Natural killer cell (primary cell): ENCODE results near the gene NAT9. TPM values are rescaled to one million over a fixed set of nuclear protein-coding genes. Genes with fewer than 3 reads are reported as not detected.

Experiments
- ATAC-seq, 3 donors: fragments of 150-1000 bp in 2 of 3; fragments of 200-7000 bp in 1 of 3; cut with Tn5 transposase; 1 replicate in 1 of 3; 2 replicates in 2 of 3; pipeline ENCODE4 v1.10.0; 2021; ENCODE audit warnings: mild to moderate bottlenecking in 2 of 3, moderate library complexity in 2 of 3
- DNase-seq, 2 donors: peaks; one replicate each; pipeline versions ENCODE4 v3.0.0 to v3.0.0-alpha.2; 2013 to 2021; ENCODE audit warnings: mixed read lengths in 1 of 2
- H3K27ac ChIP-seq: one replicate; pipeline ENCODE4 v1.5.1; 2013; ENCODE audit warnings: mild to moderate bottlenecking, low read length
- H3K27me3 ChIP-seq: one replicate; pipeline ENCODE4 v1.6.1; 2013; ENCODE audit warnings: low read length; ENCODE audit not compliant: control insufficient read depth, insufficient read depth
- H3K36me3 ChIP-seq: one replicate; pipeline ENCODE4 v1.6.1; 2013; ENCODE audit warnings: low read length; ENCODE audit not compliant: control insufficient read depth, insufficient read depth
- H3K4me1 ChIP-seq: one replicate; pipeline ENCODE4 v1.6.1; 2013; ENCODE audit warnings: low read length; ENCODE audit not compliant: control insufficient read depth, insufficient read depth
- H3K4me3 ChIP-seq: one replicate; pipeline ENCODE4 v1.5.1; 2013; ENCODE audit warnings: low read length
- H3K9me3 ChIP-seq: one replicate; pipeline ENCODE4 v1.6.1; 2013; ENCODE audit warnings: low read length; ENCODE audit not compliant: control insufficient read depth, insufficient read depth
- H3K27ac Mint-ChIP-seq, 2 donors: one replicate each; pipeline ENCODE4 v1.8.0; 2022; ENCODE audit warnings: mild to moderate bottlenecking in 2 of 2, mixed read lengths in 2 of 2, moderate library complexity in 1 of 2
- H3K27me3 Mint-ChIP-seq, 2 donors: one replicate each; pipeline ENCODE4 v1.8.0; 2022; ENCODE audit warnings: low read depth in 2 of 2, mixed read lengths in 2 of 2
- H3K36me3 Mint-ChIP-seq: one replicate; pipeline ENCODE4 v1.8.0; 2022; ENCODE audit warnings: mixed read lengths
- H3K4me1 Mint-ChIP-seq, 2 donors: one replicate each; pipeline ENCODE4 v1.8.0; 2022; ENCODE audit warnings: mixed read lengths in 2 of 2
- H3K4me3 Mint-ChIP-seq: one replicate; pipeline ENCODE4 v1.8.0; 2022; ENCODE audit warnings: mild to moderate bottlenecking, moderate library complexity, mixed read lengths
- H3K9me3 Mint-ChIP-seq, 2 donors: one replicate each; pipeline ENCODE4 v1.8.0; 2022; ENCODE audit warnings: mixed read lengths in 2 of 2
- CTCF ChIP-seq: fragments of 200-600 bp; IDR thresholded peaks from one replicate; pipeline ENCODE4 v1.8.0; 2022; ENCODE audit warnings: antibody characterized with exemption
- WGBS: methylation state at CpG from one replicate; pipeline ENCODE4 v1.1.7; 2013; ENCODE audit warnings: missing lambda C conversion rate; ENCODE audit not compliant: insufficient coverage; 5-methylcytosine and 5-hydroxymethylcytosine counted together
- intact Hi-C: fragments of 100-400 bp; cut with micrococcal nuclease; formaldehyde crosslinking; loops from one replicate; pipeline ENCODE4 v1.14.2; 2022
- total RNA-seq, 4 donors: library from RNA; stranded (reverse); fragments of 120-200 nt in 1 of 4; gene quantifications; one replicate each; pipeline versions ENCODE4 v1.2.3 to v1.2.4, GENCODE V29; 2013 to 2022

Gene NAT9
- total RNA-seq, 3 donors from 2014 or later (not counting 1 experiment from before 2014, with no cell fraction given), result 20.0 to 27.2 (median 24.8) TPM

DNA sequence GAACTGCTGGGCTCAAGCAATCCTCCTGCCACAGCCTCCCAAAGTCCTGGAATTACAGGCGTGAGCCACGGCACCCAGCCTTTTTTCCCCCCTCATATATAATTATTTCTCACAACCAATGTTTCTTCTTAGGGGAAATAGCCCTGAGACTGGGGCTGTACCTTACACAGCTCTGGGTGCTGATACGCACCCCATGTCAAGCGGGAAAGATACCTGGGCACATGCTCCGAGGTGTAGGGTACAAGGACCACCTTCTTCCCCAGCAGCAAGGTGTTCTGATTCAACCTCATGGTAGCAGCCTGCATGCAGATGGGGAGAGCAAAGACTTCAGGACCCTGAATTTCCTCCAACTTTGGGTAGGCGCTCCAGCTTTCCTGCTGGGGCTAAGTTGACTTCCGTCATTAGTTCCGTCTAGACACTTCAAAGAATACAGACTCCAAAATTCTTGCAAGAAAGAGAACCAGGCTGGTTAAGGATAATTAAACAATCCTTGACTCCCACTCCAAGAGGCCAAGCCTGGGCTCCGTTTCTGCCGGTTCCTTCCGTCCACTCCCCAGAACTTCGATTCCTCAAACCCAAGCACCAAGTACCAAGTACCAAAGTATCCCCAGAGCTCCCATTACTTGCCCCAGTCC is 619 bp downstream of the NAT9 start:
- intact Hi-C loops, result no loop called here
- Histone ChIP-seq H3K4me3 (peak overlapping the region; percentile 73), H3K9me3 (no peaks in the 10 kb centered on the region), H3K27me3 (no peaks in the 10 kb centered on the region), H3K36me3 (peaks cover 29% of the 10 kb centered on the region), H3K4me1 (peaks cover 53% of the 10 kb centered on the region), H3K27ac (peak overlapping the region; percentile 50)
- WGBS, result 41% methylated on average over 12 of the region's 12 CpGs
- TF ChIP-seq CTCF, result no peak
- Mint-ChIP-seq H3K4me3 (peak overlapping the region; percentile 99), H3K4me1 (peaks cover 46 to 54% of the 10 kb centered on the region in 2 donors), H3K27me3 (no peaks in the 10 kb centered on the region), H3K36me3 (no peaks in the 10 kb centered on the region), H3K27ac (peak overlapping the region; percentile 90 to 92), H3K9me3 (no peaks in the 10 kb centered on the region)
- DNase-seq, result peak in 1 of 2 donors; percentile 43
- ATAC-seq, result no peak

GRCh38 chr17:74773871-74774286 is 2.3 kb downstream of the NAT9 start:
- Histone ChIP-seq H3K27ac (no peak overlapping the region), H3K4me1 (peaks cover 49% of the 10 kb centered on the region)
- WGBS, result 88% methylated on average over 6 of the region's 6 CpGs

GRCh38 chr17:74773414-74773813 is 2.7 kb downstream of the NAT9 start:
- TF ChIP-seq CTCF, result no peak
- peak overlapping the region; percentile 64 to 84 for H3K27ac Mint-ChIP-seq
- H3K4me3 ChIP-seq, result no peak overlapping the region
- 90% methylated on average over 6 of the region's 6 CpGs for WGBS
- H3K4me1 Mint-ChIP-seq, result peaks cover 40 to 54% of the 10 kb centered on the region in 2 donors
- H3K27me3 Mint-ChIP-seq, result no peaks in the 10 kb centered on the region
- peaks cover 45% of the 10 kb centered on the region for H3K4me1 ChIP-seq
- intact Hi-C loops, result no loop called here
- no peaks in the 10 kb centered on the region for H3K9me3 ChIP-seq
- H3K4me3 Mint-ChIP-seq, result no peak overlapping the region
- no peak for ATAC-seq
- peaks cover 5% of the 10 kb centered on the region for H3K36me3 Mint-ChIP-seq
- peaks cover 50% of the 10 kb centered on the region for H3K36me3 ChIP-seq
- H3K9me3 Mint-ChIP-seq, result no peaks in the 10 kb centered on the region
- no peaks in the 10 kb centered on the region for H3K27me3 ChIP-seq
- DNase-seq, result no peak
- no peak overlapping the region for H3K27ac ChIP-seq

More at GRCh38 chr17:74773871-74774286, 2.3 kb downstream of the NAT9 start:
- no peak overlapping the region for H3K4me3 ChIP-seq
- no peak for ATAC-seq
- no peak for TF ChIP-seq CTCF
- H3K36me3 Mint-ChIP-seq, result peaks cover under 1% of the 10 kb centered on the region
- H3K27me3 Mint-ChIP-seq, result no peaks in the 10 kb centered on the region
- H3K27me3 ChIP-seq, result no peaks in the 10 kb centered on the region
- no peak for DNase-seq
- H3K36me3 ChIP-seq, result peaks cover 46% of the 10 kb centered on the region
- H3K4me3 Mint-ChIP-seq, result no peak overlapping the region
- H3K9me3 Mint-ChIP-seq, result no peaks in the 10 kb centered on the region
- intact Hi-C loops, result no loop called here
- no peaks in the 10 kb centered on the region for H3K9me3 ChIP-seq
- H3K27ac Mint-ChIP-seq, result peak overlapping the region; percentile 64 to 84
- H3K4me1 Mint-ChIP-seq, result peaks cover 36 to 51% of the 10 kb centered on the region in 2 donors

DNA sequence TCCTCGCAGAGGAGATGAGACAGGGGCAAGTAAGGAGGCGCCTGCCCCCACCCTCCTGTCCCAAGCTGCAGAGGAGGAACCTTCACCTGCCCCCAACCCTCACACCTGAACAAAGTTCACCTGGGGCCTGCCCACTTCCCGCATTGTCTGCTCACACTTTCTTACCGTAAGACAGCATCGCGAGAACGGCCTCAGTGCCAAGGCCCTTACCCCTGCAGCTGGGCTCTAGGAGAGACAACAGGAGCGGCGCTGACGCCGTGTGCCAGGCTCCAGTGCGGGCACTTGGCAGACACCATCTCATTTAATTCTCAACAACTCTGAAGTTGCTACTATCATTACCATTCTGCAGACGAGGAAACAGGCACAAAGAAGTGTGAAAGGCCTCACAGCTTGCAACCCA is 4.1 kb downstream of the NAT9 start:
- H3K27ac ChIP-seq, result no peak overlapping the region
- H3K4me1 ChIP-seq, result peaks cover 50% of the 10 kb centered on the region
- DNase-seq (no peak), ATAC-seq (no peak)
- no peaks in the 10 kb centered on the region for H3K27me3 ChIP-seq
- peaks cover 64% of the 10 kb centered on the region for H3K36me3 ChIP-seq
- intact Hi-C loops, result no loop called here
- Mint-ChIP-seq H3K4me1 (peaks cover 38 to 53% of the 10 kb centered on the region in 2 donors), H3K27ac (peak overlapping the region; percentile 64 to 84), H3K9me3 (no peaks in the 10 kb centered on the region), H3K36me3 (peaks cover 7% of the 10 kb centered on the region), H3K27me3 (no peaks in the 10 kb centered on the region), H3K4me3 (no peak overlapping the region)
- WGBS, result 87% methylated on average over 13 of the region's 13 CpGs
- no peaks in the 10 kb centered on the region for H3K9me3 ChIP-seq
- no peak for TF ChIP-seq CTCF
- H3K4me3 ChIP-seq, result no peak overlapping the region
